ENCODE data around the gene MAGI1. TPM values are rescaled to one million over a fixed set of nuclear protein-coding genes. Genes with fewer than 3 reads are reported as not detected.

The MAGI1 gene
- total RNA-seq, 1 experiment from 2014 or later = 58.2 TPM

DNA sequence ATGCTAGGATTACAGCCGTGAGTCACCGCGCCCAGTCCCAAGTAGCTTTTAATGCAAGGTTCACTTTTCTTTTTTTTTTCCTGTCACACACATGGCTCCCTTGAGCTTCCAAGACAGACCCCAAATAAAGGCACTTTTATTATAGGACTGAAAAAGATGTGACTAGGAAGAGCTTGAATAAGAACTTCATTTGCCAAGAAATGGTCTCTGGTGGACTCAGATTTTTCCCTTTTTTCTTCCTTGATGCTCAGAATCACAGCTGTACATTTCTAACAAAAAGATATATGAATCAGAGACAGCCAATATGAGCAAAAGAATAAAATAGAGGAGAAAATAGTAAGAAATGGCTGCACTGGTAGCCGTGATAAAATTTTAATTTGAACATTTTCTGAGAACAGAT is 337.2 kb downstream of the MAGI1 start (continued):
- TF ChIP-seq, protein P1, sequence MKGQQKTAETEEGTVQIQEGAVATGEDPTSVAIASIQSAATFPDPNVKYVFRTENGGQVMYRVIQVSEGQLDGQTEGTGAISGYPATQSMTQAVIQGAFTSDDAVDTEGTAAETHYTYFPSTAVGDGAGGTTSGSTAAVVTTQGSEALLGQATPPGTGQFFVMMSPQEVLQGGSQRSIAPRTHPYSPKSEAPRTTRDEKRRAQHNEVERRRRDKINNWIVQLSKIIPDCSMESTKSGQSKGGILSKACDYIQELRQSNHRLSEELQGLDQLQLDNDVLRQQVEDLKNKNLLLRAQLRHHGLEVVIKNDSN (CRISPR knock-in tag; IDR thresholded peaks at IDR 0.05) = no peak
- TF ChIP-seq ETV6 (CRISPR knock-in tag; IDR thresholded peaks at IDR 0.05) (no peak), FOXP1 (CRISPR knock-in tag; IDR thresholded peaks at IDR 0.05; ENCODE audit: borderline replicate concordance) (no peak), TEAD1 (CRISPR knock-in tag; IDR thresholded peaks at IDR 0.05) (no peak), GTF2I (CRISPR knock-in tag; conservative IDR thresholded peaks at IDR 0.05) (no peak), ZNF416 (CRISPR knock-in tag; IDR thresholded peaks at IDR 0.05) (no peak)
- TF ChIP-seq, protein P2, sequence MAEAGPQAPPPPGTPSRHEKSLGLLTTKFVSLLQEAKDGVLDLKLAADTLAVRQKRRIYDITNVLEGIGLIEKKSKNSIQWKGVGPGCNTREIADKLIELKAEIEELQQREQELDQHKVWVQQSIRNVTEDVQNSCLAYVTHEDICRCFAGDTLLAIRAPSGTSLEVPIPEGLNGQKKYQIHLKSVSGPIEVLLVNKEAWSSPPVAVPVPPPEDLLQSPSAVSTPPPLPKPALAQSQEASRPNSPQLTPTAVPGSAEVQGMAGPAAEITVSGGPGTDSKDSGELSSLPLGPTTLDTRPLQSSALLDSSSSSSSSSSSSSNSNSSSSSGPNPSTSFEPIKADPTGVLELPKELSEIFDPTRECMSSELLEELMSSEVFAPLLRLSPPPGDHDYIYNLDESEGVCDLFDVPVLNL (CRISPR knock-in tag; IDR thresholded peaks at IDR 0.05; ENCODE audit: borderline replicate concordance, low read depth) = no peak
- TF ChIP-seq, protein P3, sequence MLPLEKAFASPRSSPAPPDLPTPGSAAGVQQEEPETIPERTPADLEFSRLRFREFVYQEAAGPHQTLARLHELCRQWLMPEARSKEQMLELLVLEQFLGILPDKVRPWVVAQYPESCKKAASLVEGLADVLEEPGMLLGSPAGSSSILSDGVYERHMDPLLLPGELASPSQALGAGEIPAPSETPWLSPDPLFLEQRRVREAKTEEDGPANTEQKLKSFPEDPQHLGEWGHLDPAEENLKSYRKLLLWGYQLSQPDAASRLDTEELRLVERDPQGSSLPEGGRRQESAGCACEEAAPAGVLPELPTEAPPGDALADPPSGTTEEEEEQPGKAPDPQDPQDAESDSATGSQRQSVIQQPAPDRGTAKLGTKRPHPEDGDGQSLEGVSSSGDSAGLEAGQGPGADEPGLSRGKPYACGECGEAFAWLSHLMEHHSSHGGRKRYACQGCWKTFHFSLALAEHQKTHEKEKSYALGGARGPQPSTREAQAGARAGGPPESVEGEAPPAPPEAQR (CRISPR knock-in tag; IDR thresholded peaks at IDR 0.05) = no peak
- TF ChIP-seq, protein P4, sequence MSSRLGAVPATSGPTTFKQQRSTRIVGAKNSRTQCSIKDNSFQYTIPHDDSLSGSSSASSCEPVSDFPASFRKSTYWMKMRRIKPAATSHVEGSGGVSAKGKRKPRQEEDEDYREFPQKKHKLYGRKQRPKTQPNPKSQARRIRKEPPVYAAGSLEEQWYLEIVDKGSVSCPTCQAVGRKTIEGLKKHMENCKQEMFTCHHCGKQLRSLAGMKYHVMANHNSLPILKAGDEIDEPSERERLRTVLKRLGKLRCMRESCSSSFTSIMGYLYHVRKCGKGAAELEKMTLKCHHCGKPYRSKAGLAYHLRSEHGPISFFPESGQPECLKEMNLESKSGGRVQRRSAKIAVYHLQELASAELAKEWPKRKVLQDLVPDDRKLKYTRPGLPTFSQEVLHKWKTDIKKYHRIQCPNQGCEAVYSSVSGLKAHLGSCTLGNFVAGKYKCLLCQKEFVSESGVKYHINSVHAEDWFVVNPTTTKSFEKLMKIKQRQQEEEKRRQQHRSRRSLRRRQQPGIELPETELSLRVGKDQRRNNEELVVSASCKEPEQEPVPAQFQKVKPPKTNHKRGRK (CRISPR knock-in tag; IDR thresholded peaks at IDR 0.05; ENCODE audit: borderline replicate concordance) = no peak

DNA sequence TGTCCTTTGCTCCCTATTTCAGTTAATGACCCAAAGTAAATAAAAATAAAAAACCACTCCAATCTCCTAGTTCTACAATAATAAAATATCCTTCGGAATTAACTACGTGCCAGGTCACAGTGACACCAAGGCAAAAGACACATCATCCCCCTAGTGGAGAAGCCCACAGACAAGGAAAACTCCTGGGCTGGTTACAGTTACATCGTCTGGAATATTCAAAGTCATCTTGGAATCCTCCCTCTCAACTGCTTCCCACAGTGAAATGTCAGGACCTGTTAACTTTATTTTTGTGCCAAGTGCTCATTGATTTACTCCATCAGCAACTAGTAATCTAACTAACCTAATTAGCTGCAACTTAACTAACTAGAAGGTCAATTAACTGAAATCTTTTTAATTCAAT is 349.3 kb downstream of the MAGI1 start:
- DNase-seq (ENCODE audit: low spot score) (no peak), ATAC-seq (no peak)
- H3K4me3 Mint-ChIP-seq = no peak overlapping the region
- no peak for TF ChIP-seq ZNF416 (CRISPR knock-in tag; IDR thresholded peaks at IDR 0.05)
- no peak for TF ChIP-seq TCF7 (CRISPR knock-in tag; IDR thresholded peaks at IDR 0.05; ENCODE audit: low read depth)
- no peak for TF ChIP-seq TEAD4 (CRISPR knock-in tag; IDR thresholded peaks at IDR 0.05)
- TF ChIP-seq, protein P5, sequence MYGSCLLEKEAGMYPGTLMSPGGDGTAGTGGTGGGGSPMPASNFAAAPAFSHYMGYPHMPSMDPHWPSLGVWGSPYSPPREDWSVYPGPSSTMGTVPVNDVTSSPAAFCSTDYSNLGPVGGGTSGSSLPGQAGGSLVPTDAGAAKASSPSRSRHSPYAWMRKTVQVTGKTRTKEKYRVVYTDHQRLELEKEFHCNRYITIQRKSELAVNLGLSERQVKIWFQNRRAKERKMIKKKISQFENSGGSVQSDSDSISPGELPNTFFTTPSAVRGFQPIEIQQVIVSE (CRISPR knock-in tag; IDR thresholded peaks at IDR 0.05; ENCODE audit: borderline replicate concordance) = no peak
- TF ChIP-seq GRHL2 (CRISPR knock-in tag; IDR thresholded peaks at IDR 0.05; ENCODE audit: insufficient replicate concordance, severe bottlenecking) = no peak
- no peak for TF ChIP-seq CREM (CRISPR knock-in tag; IDR thresholded peaks at IDR 0.05)
- no peak for TF ChIP-seq TEAD1 (CRISPR knock-in tag; IDR thresholded peaks at IDR 0.05)
- no peak for TF ChIP-seq NR3C1 (CRISPR knock-in tag; conservative IDR thresholded peaks at IDR 0.05; ENCODE audit: low read depth)
- TF ChIP-seq, protein P6, sequence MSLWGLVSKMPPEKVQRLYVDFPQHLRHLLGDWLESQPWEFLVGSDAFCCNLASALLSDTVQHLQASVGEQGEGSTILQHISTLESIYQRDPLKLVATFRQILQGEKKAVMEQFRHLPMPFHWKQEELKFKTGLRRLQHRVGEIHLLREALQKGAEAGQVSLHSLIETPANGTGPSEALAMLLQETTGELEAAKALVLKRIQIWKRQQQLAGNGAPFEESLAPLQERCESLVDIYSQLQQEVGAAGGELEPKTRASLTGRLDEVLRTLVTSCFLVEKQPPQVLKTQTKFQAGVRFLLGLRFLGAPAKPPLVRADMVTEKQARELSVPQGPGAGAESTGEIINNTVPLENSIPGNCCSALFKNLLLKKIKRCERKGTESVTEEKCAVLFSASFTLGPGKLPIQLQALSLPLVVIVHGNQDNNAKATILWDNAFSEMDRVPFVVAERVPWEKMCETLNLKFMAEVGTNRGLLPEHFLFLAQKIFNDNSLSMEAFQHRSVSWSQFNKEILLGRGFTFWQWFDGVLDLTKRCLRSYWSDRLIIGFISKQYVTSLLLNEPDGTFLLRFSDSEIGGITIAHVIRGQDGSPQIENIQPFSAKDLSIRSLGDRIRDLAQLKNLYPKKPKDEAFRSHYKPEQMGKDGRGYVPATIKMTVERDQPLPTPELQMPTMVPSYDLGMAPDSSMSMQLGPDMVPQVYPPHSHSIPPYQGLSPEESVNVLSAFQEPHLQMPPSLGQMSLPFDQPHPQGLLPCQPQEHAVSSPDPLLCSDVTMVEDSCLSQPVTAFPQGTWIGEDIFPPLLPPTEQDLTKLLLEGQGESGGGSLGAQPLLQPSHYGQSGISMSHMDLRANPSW (CRISPR knock-in tag; conservative IDR thresholded peaks at IDR 0.05; ENCODE audit: low read depth) = no peak
- no peaks in the 10 kb centered on the region for H3K27me3 Mint-ChIP-seq (ENCODE audit: low read depth)
- ChIA-PET CTCF (interaction anchor here (0.6 to 1.5 kb wide), 3 partner anchors 11 to 667 kb away, joined by 3 to 5 read pairs (median 4); no protein-coding TSS in a partner anchor), POLR2A (no interaction called here)
- H3K36me3 Mint-ChIP-seq = no peaks in the 10 kb centered on the region
- no peaks in the 10 kb centered on the region for H3K9me3 Mint-ChIP-seq
- H3K4me1 Mint-ChIP-seq = peaks cover 8% of the 10 kb centered on the region; the same call in 1 of the 2 replicates
- no peak overlapping the region for H3K27ac Mint-ChIP-seq

Data from WTC11 (cell line).